PFSK-1 (cell line): ENCODE measurements around the gene RAMACL.

ENCODE experiments used
- FOXP2 ChIP-seq: optimal IDR thresholded peaks from 2 replicates; pipeline ENCODE3; 2011; ENCODE audit warnings: borderline replicate concordance, control low read depth, inconsistent platforms; ENCODE audit not compliant: insufficient read depth; ENCODE audit errors: extremely low read length, extremely low read depth
- POLR2AphosphoS5 ChIP-seq: IDR thresholded peaks from 2 replicates; pipeline ENCODE4 v1.6.1; 2012; ENCODE audit warnings: low read depth, mild to moderate bottlenecking, control low read depth, low read length, moderate library complexity
- REST ChIP-seq, 2 experiments: IDR thresholded peaks; 2 replicates each; pipeline versions ENCODE4 v1.6.1 to v1.8.0; 2011 to 2012; ENCODE audit warnings: low read depth in 2 of 2, low read length in 2 of 2, control low read depth in 1 of 2, inconsistent platforms in 1 of 2, mild to moderate bottlenecking in 1 of 2, moderate library complexity in 1 of 2; ENCODE audit not compliant: insufficient read depth in 1 of 2
- SIN3A ChIP-seq: IDR thresholded peaks from 2 replicates; pipeline ENCODE4 v1.6.1; 2012; ENCODE audit warnings: mild to moderate bottlenecking, low read length, moderate library complexity, borderline replicate concordance; ENCODE audit not compliant: insufficient read depth
- TAF1 ChIP-seq: IDR thresholded peaks from 2 replicates; pipeline ENCODE4 v1.6.1; 2012; ENCODE audit warnings: low read length, control low read depth, borderline replicate concordance; ENCODE audit not compliant: insufficient read depth

RAMACL gene

GRCh38 chr6:166551754-166552495, 34.6 kb downstream of the RAMACL start:
- TF ChIP-seq FOXP2 (no peak), SIN3A (no peak), TAF1 (no peak), POLR2AphosphoS5 (no peak)

- no peak for TF ChIP-seq SIN3A
- no peak for TF ChIP-seq FOXP2
- TF ChIP-seq POLR2AphosphoS5: no peak
- TF ChIP-seq REST (IDR thresholded peaks at IDR 0.05; ENCODE audit: insufficient read depth in 1 of 2, low read depth in 2 of 2, low read length in 2 of 2): no peak
- TF ChIP-seq TAF1: no peak
Observed at GRCh38 chr6:166546653-166547052, 39.8 kb downstream of the RAMACL start.

- TF ChIP-seq TAF1 (no peak), POLR2AphosphoS5 (no peak), SIN3A (no peak), FOXP2 (no peak), REST (IDR thresholded peaks at IDR 0.05; ENCODE audit: insufficient read depth in 1 of 2, low read depth in 2 of 2, low read length in 2 of 2) (no peak)
Observed at GRCh38 chr6:166545156-166546034, 41.1 kb downstream of the RAMACL start.

- TF ChIP-seq TAF1 (no peak), REST (IDR thresholded peaks at IDR 0.05; ENCODE audit: insufficient read depth in 1 of 2, low read depth in 2 of 2, low read length in 2 of 2) (no peak), SIN3A (no peak), POLR2AphosphoS5 (no peak), FOXP2 (no peak)
Observed at GRCh38 chr6:166544296-166544605, 42.2 kb downstream of the RAMACL start.

GRCh38 chr6:166543603-166544295, 42.7 kb downstream of the RAMACL start:
- no peak for TF ChIP-seq FOXP2
- TF ChIP-seq TAF1: no peak
- TF ChIP-seq SIN3A: no peak
- TF ChIP-seq POLR2AphosphoS5: no peak
- no peak for TF ChIP-seq REST (IDR thresholded peaks at IDR 0.05; ENCODE audit: insufficient read depth in 1 of 2, low read depth in 2 of 2, low read length in 2 of 2)
